GM12878 (cell line): Measurements from ENCODE around the gene CHD6.

ENCODE experiments used
- RAD51 ChIP-seq: fragments of 450-650 bp; IDR thresholded peaks from 2 replicates; pipeline ENCODE4 v1.6.1; 2016; ENCODE audit warnings: moderate library complexity, mild to moderate bottlenecking, inconsistent platforms
- SMAD1 ChIP-seq: fragments of 450-650 bp; IDR thresholded peaks from 2 replicates; pipeline ENCODE4 v1.6.1; 2018; ENCODE audit warnings: mild to moderate bottlenecking, low read depth; ENCODE audit not compliant: partially characterized antibody
- TF ChIP-seq, protein P1 (sequence below), 3 experiments: IDR thresholded peaks in 2 of 3; conservative IDR thresholded peaks in 1 of 3; 2 replicates each; pipeline ENCODE4 v1.5.1; 2011; ENCODE audit warnings: low read depth in 3 of 3, low read length in 3 of 3, mild to moderate bottlenecking in 3 of 3, control low read depth in 2 of 3, moderate library complexity in 2 of 3, inconsistent platforms in 1 of 3, mixed read lengths in 1 of 3; ENCODE audit not compliant: control insufficient read depth in 2 of 3, insufficient read depth in 1 of 3; ENCODE audit errors: extremely low read depth in 1 of 3

DNA sequence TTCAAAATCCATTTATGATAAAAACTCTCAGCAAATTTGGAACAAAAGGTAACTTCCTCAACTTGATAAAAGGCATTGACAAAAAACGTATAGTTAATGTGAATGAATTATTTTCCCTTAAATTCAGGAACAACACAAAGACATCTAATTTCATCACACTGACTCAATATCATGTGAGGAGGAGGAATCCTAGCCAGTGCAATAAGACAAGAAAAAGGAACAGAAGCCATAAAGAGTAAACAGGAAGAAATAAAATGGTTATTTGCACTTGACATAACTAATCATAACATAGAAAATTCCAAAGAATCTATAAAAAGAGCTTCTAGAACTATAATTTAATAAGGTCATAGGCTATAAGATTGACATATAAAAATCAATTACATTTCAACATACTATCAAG is 31.4 kb downstream of the CHD6 start:
- TF ChIP-seq, protein P1, sequence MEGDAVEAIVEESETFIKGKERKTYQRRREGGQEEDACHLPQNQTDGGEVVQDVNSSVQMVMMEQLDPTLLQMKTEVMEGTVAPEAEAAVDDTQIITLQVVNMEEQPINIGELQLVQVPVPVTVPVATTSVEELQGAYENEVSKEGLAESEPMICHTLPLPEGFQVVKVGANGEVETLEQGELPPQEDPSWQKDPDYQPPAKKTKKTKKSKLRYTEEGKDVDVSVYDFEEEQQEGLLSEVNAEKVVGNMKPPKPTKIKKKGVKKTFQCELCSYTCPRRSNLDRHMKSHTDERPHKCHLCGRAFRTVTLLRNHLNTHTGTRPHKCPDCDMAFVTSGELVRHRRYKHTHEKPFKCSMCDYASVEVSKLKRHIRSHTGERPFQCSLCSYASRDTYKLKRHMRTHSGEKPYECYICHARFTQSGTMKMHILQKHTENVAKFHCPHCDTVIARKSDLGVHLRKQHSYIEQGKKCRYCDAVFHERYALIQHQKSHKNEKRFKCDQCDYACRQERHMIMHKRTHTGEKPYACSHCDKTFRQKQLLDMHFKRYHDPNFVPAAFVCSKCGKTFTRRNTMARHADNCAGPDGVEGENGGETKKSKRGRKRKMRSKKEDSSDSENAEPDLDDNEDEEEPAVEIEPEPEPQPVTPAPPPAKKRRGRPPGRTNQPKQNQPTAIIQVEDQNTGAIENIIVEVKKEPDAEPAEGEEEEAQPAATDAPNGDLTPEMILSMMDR (IDR thresholded peaks at IDR 0.05 in 2 of 3, conservative IDR thresholded peaks at IDR 0.05 in 1 of 3; ENCODE audit: control insufficient read depth in 2 of 3, extremely low read depth in 1 of 3, insufficient read depth in 1 of 3, low read depth in 3 of 3, low read length in 3 of 3), result no peak
- no peak for TF ChIP-seq SMAD1
- no peak for TF ChIP-seq RAD51
